HG03432 (cell line): Measurements from ENCODE around the gene C1orf198.

Source experiments
- ATAC-seq: cut with Tn5 transposase; IDR thresholded peaks from one replicate; pipeline ENCODE4 v1.9.1; 2021; ENCODE audit warnings: mild to moderate bottlenecking, moderate library complexity; ENCODE audit not compliant: unreplicated experiment

The C1orf198 gene

GRCh38 chr1:230790026-230790425, 78.3 kb downstream of the C1orf198 start:
- no peak for ATAC-seq

GRCh38 chr1:230788561-230789275, 79.6 kb downstream of the C1orf198 start:
- ATAC-seq, result no peak

GRCh38 chr1:230787471-230787870, 80.8 kb downstream of the C1orf198 start:
- ATAC-seq, result no peak
